ENCODE results near the gene NOL6.
"Not testable (repeated sequence)": the region's sequence is repeated elsewhere in the genome, so short reads cannot be mapped to it uniquely, and the experiment has no call there.

- not testable (repeated sequence) for TF ChIP-seq CTCF, POLR2A (IDR thresholded peaks at IDR 0.05)
Observed at GRCh38 chr9:33516397-33516796, 42.7 kb upstream of the NOL6 start.
